Keratinocyte (primary cell): ENCODE data around the gene FANCD2OS. TPM values are rescaled to one million over a fixed set of nuclear protein-coding genes. Genes with fewer than 3 reads are reported as not detected.

Experiments
- DNase-seq: peaks from one replicate; pipeline ENCODE4 v3.0.0-alpha.2; 2011; ENCODE audit warnings: low read depth, missing footprints, low spot score
- FAIRE-seq: peaks from 2 replicates; lab custom pipeline; 2011; peaks lifted over from hg19 to GRCh38; lab: Jason Lieb, UNC
- H2AFZ ChIP-seq: 2 replicates; pipeline ENCODE4 v1.6.0; 2012; ENCODE audit warnings: low read length, control low read depth, inconsistent platforms; ENCODE audit not compliant: control insufficient read depth
- H3K27ac ChIP-seq: 2 replicates; pipeline ENCODE4 v1.5.1; 2011; ENCODE audit warnings: low read length; ENCODE audit not compliant: control insufficient read depth, insufficient read depth
- H3K27me3 ChIP-seq: 3 replicates; pipeline ENCODE4 v1.6.0; 2011; ENCODE audit warnings: low read length; ENCODE audit not compliant: control insufficient read depth, insufficient read depth; ENCODE audit errors: extremely low read depth
- H3K36me3 ChIP-seq, 2 experiments: 2 replicates in 1 of 2; 3 replicates in 1 of 2; pipeline ENCODE4 v1.5.1; 2011; ENCODE audit warnings: low read length in 2 of 2, mild to moderate bottlenecking in 1 of 2; ENCODE audit not compliant: control insufficient read depth in 2 of 2, insufficient read depth in 2 of 2; ENCODE audit errors: extremely low read depth in 1 of 2
- H3K4me1 ChIP-seq: 3 replicates; pipeline ENCODE4 v1.5.1; 2011; ENCODE audit warnings: low read length; ENCODE audit not compliant: control insufficient read depth, insufficient read depth; ENCODE audit errors: extremely low read depth
- H3K4me2 ChIP-seq: 3 replicates; pipeline ENCODE4 v1.6.0; 2011; ENCODE audit warnings: low read depth, low read length; ENCODE audit not compliant: control insufficient read depth, insufficient read depth; ENCODE audit errors: extremely low read depth
- H3K4me3 ChIP-seq, 3 experiments: fragments of 200-600 bp in 1 of 3; sonication (generic) in 1 of 3; 2 replicates in 2 of 3; 3 replicates in 1 of 3; pipeline ENCODE4 v1.5.1; 2011 to 2016; ENCODE audit warnings: low read length in 3 of 3, mild to moderate bottlenecking in 3 of 3, control low read depth in 2 of 3, inconsistent platforms in 1 of 3, low read depth in 1 of 3, mixed read lengths in 1 of 3, mixed run types in 1 of 3, moderate library complexity in 1 of 3; ENCODE audit not compliant: control insufficient read depth in 2 of 3, insufficient read depth in 2 of 3; ENCODE audit errors: extremely low read depth in 1 of 3
- H3K79me2 ChIP-seq: 2 replicates; pipeline ENCODE4 v1.6.0; 2012; ENCODE audit warnings: low read length; ENCODE audit not compliant: control insufficient read depth, insufficient read depth
- H3K9ac ChIP-seq: 3 replicates; pipeline ENCODE4 v1.6.0; 2011; ENCODE audit warnings: low read length; ENCODE audit not compliant: control insufficient read depth, insufficient read depth; ENCODE audit errors: extremely low read depth
- H3K9me1 ChIP-seq: 3 replicates; pipeline ENCODE4 v1.6.0; 2011; ENCODE audit warnings: low read length; ENCODE audit not compliant: control insufficient read depth, insufficient read depth; ENCODE audit errors: extremely low read depth
- H3K9me3 ChIP-seq: 2 replicates; pipeline ENCODE4 v1.5.1; 2012; ENCODE audit warnings: low read depth, low read length; ENCODE audit not compliant: control insufficient read depth
- H4K20me1 ChIP-seq: 3 replicates; pipeline ENCODE4 v1.6.0; 2011; ENCODE audit warnings: low read length; ENCODE audit not compliant: control insufficient read depth, insufficient read depth; ENCODE audit errors: extremely low read depth
- EZH2 ChIP-seq: IDR thresholded peaks from one replicate; pipeline ENCODE4 v1.6.1; 2012; ENCODE audit warnings: inconsistent platforms, mild to moderate bottlenecking, low read length, moderate library complexity
- dilution Hi-C: fragments of 300-500 bp; cut with MboI; formaldehyde crosslinking; loops from one replicate; pipeline ENCODE4 v1.7.0; 2020; ENCODE audit warnings: low sequenced_read_pairs; ENCODE audit not compliant: extremely low pct_ligation_motif_present
- polyA plus RNA-seq, 5 experiments: library from polyadenylated mRNA; depleted of rRNA in 3 of 5; stranded (reverse) in 3 of 5; stranded (forward) in 1 of 5; unstranded in 1 of 5; fragments of >200 nt; gene quantifications; 1 replicate in 1 of 5; 2 replicates in 3 of 5; 3 replicates in 1 of 5; pipeline versions ENCODE4 v1.2.1 to v1.2.3, GENCODE V29; 2011 to 2012; ENCODE audit warnings: missing spikeins in 2 of 5, low read depth in 1 of 5, low replicate concordance in 1 of 5
- TF ChIP-seq, protein P1 (sequence below), 3 experiments: IDR thresholded peaks in 1 of 3; conservative IDR thresholded peaks in 1 of 3; optimal IDR thresholded peaks in 1 of 3; 2 replicates in 2 of 3; 3 replicates in 1 of 3; pipeline versions ENCODE3 to v1.5.1; 2011; ENCODE audit warnings: low read length in 3 of 3, mild to moderate bottlenecking in 3 of 3, moderate library complexity in 2 of 3, control low read depth in 1 of 3, inconsistent platforms in 1 of 3; ENCODE audit not compliant: insufficient read depth in 2 of 3; ENCODE audit errors: extremely low read depth in 1 of 3

FANCD2OS gene
- polyA plus RNA-seq, 1 donor (not counting 4 experiments of a cell fraction or from before 2014, with no cell fraction given) = not detected

DNA sequence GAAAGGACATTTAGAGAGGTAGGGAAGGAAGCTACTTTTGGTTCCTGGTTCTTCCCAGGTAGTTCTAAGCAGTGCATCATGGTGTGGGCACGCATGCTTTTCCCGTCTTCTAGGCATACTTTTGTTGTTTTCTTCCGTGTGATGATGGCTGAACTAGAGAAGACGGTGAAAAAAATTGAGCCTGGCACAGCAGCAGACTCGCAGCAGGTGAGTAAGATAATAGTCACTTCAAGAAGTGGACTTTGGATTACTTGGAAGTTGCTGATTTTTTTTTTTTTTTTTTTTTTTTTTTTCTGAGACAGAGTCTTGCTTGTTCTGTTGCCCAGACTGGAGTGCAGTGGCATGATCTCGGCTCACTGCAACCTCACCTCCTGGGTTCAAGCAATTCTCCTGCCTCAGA, 17.9 kb downstream of the FANCD2OS start:
- H3K4me3 ChIP-seq = no peak overlapping the region
- H2AFZ ChIP-seq = no peak overlapping the region
- H3K9me1 ChIP-seq = no peaks in the 10 kb centered on the region
- dilution Hi-C loops = no loop called here
- FAIRE-seq = no peak
- H3K79me2 ChIP-seq = no peaks in the 10 kb centered on the region
- peaks cover 13% of the 10 kb centered on the region for H3K4me1 ChIP-seq
- no peak overlapping the region for H3K9ac ChIP-seq
- TF ChIP-seq, protein P1, sequence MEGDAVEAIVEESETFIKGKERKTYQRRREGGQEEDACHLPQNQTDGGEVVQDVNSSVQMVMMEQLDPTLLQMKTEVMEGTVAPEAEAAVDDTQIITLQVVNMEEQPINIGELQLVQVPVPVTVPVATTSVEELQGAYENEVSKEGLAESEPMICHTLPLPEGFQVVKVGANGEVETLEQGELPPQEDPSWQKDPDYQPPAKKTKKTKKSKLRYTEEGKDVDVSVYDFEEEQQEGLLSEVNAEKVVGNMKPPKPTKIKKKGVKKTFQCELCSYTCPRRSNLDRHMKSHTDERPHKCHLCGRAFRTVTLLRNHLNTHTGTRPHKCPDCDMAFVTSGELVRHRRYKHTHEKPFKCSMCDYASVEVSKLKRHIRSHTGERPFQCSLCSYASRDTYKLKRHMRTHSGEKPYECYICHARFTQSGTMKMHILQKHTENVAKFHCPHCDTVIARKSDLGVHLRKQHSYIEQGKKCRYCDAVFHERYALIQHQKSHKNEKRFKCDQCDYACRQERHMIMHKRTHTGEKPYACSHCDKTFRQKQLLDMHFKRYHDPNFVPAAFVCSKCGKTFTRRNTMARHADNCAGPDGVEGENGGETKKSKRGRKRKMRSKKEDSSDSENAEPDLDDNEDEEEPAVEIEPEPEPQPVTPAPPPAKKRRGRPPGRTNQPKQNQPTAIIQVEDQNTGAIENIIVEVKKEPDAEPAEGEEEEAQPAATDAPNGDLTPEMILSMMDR (optimal IDR thresholded peaks at IDR 0.05 in 1 of 3, IDR thresholded peaks at IDR 0.05 in 1 of 3, conservative IDR thresholded peaks at IDR 0.05 in 1 of 3; ENCODE audit: extremely low read depth in 1 of 3, insufficient read depth in 2 of 3, low read length in 3 of 3) = no peak
- TF ChIP-seq EZH2 = no peak
- no peaks in the 10 kb centered on the region for H4K20me1 ChIP-seq
- H3K9me3 ChIP-seq = no peaks in the 10 kb centered on the region
- H3K4me2 ChIP-seq = no peak overlapping the region
- no peaks in the 10 kb centered on the region for H3K27me3 ChIP-seq
- no peak overlapping the region for H3K27ac ChIP-seq
- DNase-seq = no peak
- peaks cover 0 to 7% of the 10 kb centered on the region in 2 experiments for H3K36me3 ChIP-seq

DNA sequence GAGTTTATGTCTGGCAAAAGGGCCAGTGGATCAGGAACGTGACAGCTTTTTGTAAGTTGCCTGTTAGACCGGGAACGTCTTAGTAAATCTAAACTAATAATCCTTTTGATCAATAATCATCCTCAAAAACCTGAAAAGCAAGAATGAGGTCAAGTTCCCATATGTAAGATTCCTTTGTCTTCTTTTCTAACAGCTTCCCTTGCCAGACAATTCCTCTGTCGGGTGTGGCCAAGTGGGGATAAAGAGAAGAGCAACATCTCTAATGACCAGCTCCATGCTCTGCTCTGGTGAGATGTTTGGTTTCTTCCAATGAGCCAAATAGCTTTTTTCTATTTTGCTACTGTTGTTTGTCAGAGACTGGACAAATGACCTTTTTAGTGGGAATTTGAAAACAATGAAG, 19.8 kb downstream of the FANCD2OS start:
- peaks cover 13% of the 10 kb centered on the region for H3K4me1 ChIP-seq
- no peak for DNase-seq
- H3K9me1 ChIP-seq = no peaks in the 10 kb centered on the region
- no peak overlapping the region for H3K4me2 ChIP-seq
- no peaks in the 10 kb centered on the region for H4K20me1 ChIP-seq
- H3K9ac ChIP-seq = no peak overlapping the region
- H3K36me3 ChIP-seq = peaks cover 0 to 6% of the 10 kb centered on the region in 2 experiments
- no peak overlapping the region for H3K27ac ChIP-seq
- dilution Hi-C loops = no loop called here
- FAIRE-seq = no peak
- no peak overlapping the region for H2AFZ ChIP-seq
- no peak for TF ChIP-seq EZH2
- TF ChIP-seq, protein P1 (optimal IDR thresholded peaks at IDR 0.05 in 1 of 3, IDR thresholded peaks at IDR 0.05 in 1 of 3, conservative IDR thresholded peaks at IDR 0.05 in 1 of 3; ENCODE audit: extremely low read depth in 1 of 3, insufficient read depth in 2 of 3, low read length in 3 of 3) = no peak
- H3K9me3 ChIP-seq = no peaks in the 10 kb centered on the region
- H3K27me3 ChIP-seq = no peaks in the 10 kb centered on the region
- no peaks in the 10 kb centered on the region for H3K79me2 ChIP-seq
- H3K4me3 ChIP-seq = no peak overlapping the region
